GM19240 (cell line): ENCODE measurements around the gene CFAP20.

Experiments used
- DNase-seq: peaks from one replicate; pipeline ENCODE4 v3.0.0; 2011; ENCODE audit warnings: low spot score; ENCODE audit not compliant: insufficient read length

Gene CFAP20

DNA sequence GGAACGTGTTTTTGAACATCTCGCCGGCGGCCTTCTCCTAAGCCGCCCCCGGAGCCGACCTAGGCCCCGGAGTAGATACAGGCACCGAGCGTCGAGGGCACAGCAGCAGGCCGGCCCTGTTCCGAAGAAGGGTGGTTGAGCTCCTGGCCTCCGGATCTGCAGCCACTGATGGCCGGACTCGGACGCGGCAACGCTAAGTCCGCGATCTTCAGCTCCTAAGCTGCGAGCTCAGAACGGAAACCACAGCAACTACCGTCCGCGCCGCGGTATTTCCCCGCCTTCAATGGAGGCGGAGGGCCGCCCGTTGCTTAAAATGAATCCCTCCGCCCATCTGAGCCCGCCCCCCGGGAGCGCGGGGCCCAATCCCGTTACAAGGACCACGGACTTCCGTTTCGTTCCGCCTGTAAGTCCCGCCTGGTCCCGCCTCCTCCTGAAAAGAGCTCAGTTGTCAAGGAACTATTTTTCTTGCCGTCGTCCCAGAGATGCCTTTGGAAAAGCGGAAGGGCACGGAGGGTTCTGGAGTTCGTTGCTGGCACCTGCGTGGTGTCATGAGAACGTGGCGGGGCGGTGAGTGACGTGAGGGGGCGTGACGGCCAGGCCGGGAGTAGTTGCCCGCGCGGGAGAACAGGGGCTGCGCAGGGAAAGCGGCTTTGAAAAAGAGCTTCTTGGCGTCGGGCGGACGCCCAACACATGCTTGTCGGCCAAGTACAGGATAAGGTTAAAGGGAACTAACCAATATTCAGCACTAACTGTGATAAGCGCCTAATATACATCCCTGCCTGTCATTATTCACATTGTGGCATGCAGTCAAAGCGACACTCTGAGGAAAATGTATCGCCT lies at the start of gene CFAP20:
TSS of gene CFAP20 (minus strand) at position 285 of the 840 bp plus-strand sequence. CDS start at position 19, 266 bp downstream.
- peak; percentile 69 for DNase-seq

DNA sequence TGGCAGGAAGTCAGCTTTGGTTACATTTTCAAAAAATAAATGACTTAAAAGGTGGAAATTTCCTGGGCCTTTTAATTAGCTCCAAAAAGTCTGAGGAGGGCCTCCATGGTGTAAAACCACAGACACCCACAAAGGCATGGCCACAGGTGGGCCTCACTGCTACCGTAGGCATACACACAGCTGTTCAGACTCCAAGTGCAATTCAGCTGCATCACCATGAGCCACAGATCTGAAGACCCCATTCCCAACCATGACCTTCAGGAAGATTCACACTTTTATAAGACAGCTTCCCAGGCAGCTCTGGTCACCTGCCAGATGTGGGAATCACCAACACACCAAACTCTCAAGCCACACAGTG lies 48.2 kb upstream of the CFAP20 start:
- DNase-seq = no peak

DNA sequence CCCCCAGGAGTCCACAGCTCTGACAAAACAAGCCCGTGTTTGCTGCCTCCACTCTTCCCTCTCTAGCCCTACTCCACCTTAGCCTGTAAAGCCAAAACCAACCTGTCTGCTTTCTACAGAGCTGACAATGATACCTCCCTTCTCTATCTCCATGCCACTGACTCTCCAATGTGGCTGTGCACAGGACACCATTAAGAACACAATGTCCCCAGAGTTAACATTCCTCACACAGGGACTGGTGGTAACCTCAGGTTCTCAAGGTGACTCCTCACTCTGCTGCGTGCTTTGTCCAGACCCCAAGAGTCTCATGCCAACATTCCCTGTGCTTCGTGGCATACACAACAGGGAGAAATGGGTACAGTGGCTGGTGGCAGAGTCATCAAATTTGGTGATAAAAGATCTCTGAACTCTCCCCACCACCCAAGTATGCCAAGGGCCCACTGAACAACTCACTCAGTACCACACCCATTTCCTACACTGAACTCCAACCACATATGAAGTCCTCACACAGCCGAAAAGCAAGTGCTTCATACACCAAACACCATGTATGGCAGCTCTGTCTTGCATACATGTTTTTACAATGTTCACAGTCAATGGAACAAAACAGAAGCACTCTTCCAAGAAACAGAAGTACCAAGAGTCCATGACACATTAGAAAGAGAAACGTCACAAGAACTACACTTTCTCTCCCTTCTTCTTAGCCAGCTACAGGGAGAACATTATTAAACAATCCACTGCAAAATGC lies 47.6 kb upstream of the CFAP20 start:
- DNase-seq = no peak

DNA sequence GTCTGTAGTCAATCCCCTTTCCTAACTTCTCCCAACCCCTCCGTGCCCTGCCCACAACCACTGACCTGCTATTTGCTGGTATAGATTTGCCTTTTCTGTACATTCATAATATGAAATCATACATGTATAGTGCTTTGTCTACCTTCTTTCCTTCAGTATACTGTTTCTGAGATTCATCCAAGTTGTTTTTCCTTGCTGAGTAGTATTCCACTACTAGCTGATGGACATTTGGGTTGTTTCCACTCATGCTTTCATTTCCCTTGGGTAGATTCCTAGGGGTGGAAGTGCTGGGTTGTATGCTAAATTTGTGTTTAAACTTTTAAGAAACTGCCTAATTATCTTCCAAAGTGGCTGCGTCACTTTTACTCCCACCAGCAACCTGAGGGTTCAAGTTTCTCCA lies 41.0 kb upstream of the CFAP20 start:
- DNase-seq = no peak

DNA sequence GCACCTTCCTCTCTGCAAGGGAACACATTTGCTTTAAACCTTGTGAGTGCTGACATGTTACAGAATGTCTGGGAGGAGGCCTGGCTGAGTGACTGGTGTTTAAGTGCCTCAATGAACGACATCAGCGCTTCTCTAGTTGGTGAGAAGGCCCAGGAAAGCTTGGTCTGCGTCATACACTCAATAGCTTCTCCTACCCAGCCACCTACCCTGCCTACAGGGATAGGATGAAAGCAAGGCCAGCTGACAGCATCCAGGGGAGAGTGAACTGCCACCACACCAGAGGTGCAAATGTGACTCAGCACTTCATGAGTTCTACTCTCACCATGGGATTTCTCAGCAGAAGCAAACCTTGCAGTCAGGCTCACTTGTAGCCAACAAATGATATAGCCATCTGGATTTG lies 31.7 kb upstream of the CFAP20 start:
- DNase-seq = no peak

DNA sequence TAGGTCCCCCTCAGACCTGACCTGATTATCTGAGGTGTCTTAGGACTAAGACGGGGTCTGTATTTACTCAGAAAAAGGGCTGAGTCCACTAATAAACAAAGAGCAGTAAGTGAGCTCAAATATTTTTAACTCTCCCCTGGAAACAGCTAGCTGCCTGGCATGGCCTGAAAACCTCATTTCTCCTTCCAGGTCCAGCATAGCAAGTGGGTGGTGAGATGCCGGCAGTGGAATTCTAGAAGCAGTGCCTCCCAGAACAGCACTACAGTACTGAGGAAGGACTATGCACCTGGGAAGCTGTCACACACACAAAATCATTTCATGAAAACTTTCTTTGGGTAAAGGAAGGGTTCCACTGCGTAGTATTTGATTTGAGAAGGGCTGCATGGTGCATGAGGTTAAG lies 29.5 kb upstream of the CFAP20 start:
- no peak for DNase-seq

DNA sequence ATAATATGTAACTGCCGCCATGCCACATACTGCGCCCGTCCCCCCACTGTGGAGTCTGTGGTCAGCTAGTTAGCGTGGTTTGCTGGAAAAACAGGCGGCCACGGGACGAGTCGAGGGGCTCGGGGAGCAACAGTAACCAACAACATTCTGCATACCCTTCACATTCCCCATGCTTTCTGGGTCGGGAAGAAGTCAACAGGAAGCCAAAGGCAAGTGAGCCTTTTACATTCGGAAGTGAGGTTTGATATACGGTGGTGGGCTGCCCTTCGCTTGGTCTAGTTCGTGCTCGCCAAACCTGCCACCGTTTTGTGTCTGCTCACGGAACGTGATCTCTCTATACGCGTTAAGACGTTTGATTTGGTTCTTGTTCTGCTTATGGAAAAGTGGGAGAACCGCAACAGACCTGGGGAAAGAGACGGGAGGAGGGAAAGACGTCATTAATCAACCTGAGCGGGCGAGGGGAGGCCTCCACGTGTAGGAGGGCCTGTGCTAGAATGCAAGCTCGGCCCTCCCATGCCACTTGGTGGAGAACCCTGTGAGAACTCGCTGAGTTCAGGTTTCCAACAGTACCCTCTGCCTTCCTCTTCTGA lies 28.9 kb upstream of the CFAP20 start:
- DNase-seq = no peak

DNA sequence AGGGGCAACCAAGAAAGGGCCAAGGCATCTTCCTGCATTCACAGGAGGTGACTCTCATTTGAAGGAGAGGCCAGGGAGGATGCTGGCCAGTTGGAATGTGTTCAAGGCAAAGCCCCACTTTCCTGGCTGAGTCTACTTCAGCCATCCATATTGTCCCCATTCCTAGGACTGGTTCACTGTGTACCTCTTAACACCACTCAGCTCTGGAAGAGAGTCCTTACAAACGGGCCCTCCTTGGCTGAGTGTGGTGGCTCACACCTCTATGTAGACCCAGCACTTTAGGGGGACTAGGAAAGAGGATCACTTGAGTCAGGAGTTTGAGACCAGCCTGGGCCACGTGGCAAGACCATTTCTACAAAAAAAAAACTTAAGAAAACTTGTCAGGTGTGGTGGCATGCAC lies 28.1 kb upstream of the CFAP20 start:
- DNase-seq = no peak

DNA sequence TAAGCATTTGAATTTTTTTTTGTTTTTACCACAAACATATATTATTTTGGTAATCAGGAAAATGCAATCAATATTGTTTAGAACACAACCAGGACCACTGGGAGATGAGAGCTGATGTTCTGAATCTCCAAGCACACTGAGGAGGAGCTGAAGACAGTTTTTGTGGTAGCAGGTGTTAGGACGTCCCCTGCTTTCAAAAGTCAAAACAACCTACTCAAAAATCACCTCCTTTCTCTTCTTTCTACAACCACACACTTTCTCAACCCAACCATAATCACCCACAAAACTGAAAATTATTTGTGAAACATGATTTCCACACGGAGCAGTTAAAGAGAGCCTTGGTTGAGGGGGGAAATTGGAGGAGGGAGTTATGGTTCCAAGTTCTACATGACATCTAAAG lies 26.7 kb upstream of the CFAP20 start:
- no peak for DNase-seq

DNA sequence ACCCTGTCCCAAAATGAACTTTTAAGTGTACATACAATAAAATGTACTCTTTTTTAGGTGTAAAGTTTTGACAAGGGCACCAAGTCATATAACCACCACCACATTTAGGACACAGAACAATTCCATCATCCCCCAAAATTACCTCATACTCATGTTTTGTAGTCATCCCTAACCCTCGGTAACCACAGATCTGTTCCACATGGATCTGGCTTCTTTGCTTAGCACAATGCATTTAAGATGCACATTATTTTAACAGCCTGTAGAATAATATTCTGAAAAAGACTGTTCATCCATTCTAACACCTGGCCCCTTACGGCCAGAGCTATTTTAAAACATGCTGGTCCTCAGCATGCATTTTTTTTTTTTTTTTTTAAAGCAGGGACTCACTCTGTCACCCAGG lies 25.2 kb upstream of the CFAP20 start:
- no peak for DNase-seq

DNA sequence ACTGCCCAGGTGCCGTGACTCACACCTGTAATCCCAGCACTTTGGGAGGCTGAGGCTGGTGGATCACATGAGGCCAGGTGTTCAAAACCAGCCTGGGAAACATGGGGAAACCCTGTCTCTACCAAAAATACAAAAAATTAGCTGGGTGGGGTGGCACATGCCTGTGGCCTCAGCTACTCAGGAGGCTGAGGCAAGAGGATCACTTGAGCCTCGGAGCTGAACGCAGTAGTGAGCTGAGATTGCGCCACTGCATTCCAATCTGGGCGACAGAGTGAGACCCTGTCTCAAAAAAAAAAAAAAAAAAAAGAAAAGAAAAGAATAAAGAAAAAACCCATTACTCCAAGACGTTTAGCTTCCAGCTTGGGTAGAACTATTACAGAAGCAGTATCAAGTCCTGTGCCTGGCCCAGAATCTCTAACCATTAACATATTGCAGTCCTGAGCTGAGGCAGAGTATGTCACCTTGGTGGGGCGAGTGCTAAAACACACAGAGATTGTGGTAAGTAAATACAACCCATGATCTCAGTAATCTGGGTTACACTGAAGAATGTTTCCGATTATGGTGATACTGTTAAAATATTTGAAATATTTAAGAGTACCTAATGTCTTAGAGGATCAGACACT lies 23.2 kb upstream of the CFAP20 start:
- DNase-seq = no peak

DNA sequence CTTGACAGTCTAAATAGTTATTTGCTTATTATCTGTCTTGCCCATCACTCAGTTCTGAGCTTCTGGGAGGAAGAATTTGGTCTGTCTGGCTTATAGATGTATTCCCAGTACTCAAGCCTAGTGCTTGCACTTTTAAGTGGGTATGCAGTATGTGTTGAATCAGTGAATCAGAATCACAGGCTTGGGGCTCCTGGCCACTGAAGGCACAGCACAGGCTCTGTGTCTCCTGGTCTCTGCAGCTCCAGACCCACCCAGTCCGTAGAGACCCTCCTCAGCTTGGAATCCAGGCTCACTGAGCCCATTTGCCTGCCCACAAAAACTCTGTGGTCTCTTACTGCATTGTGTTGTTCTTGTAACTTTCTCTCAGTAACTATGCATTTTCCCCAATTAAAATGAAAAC lies 19.3 kb upstream of the CFAP20 start:
- DNase-seq = no peak

DNA sequence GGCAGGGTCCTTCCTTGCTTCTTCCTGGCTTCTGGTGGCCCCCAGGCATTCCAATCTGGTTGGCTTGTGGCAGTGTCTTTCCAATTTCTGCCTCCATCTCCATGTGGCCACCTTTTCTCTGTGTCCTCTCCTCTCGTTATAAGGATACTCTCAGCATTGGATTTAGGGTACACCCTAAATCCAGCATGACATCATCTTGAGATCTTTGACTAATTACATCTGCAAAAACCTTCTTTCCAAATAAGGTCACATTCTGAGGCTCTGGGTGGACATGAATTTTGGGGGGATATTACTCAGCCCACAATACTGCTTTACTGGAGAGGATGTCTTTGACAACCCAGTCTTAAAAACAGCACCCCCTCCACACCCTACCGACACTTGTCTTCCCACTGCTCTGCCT lies 18.9 kb upstream of the CFAP20 start:
- DNase-seq = no peak

DNA sequence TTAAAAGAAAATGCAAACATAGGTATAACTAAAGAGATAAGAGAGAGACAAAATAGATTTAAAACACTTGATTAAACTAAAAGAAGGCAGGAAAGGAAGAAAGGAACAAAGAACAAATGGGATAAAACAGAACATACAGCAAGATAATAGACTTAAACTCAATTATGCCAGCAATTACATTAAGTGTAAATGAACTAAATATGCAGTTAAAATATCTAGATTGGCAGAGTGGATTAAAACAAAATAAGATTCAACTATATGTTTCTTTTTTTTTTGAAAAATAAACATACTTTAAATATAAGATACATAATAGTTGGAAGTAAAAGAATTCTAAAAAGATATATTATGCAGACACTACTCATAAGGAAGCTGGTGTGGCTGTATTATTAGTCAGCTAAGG lies 9.7 kb upstream of the CFAP20 start:
- DNase-seq = no peak

DNA sequence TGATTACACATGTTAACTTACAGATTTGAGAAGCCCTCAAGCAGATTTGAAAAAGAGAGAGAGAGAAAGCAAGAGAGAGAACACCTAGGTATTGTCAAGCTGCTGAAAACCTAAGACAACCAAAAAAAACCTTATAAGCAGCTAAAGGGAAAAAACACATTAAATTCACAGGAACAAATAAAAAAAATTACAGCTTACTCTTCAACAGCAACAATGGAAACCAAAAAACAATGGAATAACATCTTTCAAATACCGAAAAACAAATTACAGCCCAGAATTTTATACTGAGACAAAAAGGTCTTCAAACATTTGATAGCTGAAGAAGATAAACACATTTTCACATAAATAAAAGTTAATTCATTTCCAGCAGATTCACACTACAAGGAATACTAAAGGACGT lies 8.4 kb upstream of the CFAP20 start:
- DNase-seq = no peak

DNA sequence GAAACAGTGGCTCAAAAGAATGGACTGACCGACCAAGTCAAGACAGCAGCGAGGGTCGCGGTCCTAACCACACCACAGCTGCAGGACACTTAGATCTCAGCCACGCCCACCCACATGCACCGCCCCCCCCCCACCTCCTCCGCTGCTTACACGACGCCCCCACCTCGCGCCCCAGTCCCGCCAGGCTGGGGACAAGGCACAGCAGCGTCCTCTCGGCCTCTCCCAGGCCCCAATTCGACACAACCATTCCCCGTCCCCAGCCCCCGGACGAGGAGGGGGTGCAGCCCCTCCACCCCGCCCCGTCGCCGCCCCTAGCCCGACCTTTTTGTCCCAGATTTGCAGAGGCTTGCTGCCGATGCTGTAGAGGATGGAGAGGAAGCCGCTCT lies 477 bp downstream of the CFAP20 start:
- DNase-seq = no peak

DNA sequence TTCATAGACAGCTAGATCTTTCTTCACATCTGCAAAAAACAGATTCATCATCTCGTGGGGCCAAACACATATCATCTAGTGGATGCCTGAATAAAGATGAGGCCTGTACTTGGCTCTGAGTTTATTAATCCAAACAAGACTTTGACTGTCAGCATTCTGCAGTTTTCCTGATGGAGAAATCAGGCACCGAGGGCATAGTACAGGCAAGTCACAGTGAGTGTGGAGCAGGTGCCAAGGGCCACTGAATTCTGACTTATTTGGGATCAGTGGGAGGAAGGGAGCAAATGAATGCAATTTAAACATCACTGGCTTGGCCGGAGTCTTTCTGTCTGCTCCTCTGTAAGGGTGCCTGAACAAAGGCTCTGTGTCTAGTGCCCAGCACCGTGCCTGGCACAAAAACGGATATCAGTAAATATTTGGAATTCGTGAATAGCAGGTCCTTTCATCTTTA lies 975 bp downstream of the CFAP20 start:
- DNase-seq = no peak

DNA sequence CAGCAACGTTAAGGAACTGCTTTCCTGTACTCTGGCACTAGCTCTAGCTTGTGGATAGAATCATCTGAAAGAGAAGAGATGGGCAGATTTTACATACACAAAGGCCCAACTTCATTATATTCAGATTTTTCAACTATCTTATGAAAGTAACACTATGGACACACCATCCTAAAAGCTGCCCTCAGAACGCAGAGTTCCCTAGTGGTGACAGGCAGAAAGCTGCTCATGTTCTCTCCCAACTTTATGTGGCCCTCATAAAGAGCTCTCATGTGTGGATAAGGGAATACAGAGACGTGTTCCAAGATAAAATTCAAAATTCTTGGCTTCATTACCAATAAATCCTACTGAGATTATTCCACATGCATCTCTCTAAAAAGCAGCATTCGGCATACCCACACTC lies 1.5 kb downstream of the CFAP20 start:
- no peak for DNase-seq

DNA sequence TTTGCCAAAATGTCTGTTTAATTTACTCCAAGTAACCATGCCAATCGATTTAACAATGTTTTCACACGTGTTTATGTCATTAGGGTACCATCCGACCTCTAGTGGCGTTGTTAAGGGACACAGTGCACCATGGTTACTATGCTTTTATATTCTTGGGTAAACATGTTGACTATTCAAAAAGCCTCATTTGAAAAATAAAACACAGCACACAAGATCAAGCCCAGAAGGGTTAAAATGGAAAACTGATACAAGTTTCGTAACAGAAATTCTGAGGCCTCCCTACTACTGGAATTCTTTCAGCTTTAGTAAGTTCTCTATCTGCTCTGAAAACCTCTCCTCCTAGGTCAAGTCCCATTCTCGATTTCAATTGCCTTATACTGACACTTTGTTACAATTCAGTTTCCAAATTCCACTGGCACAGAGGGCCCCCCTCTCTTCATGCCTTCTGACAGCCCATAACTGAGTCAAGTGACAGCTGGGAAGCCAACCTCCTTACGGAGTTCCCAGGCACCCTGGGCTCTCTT lies 2.1 kb downstream of the CFAP20 start:
- DNase-seq = no peak

DNA sequence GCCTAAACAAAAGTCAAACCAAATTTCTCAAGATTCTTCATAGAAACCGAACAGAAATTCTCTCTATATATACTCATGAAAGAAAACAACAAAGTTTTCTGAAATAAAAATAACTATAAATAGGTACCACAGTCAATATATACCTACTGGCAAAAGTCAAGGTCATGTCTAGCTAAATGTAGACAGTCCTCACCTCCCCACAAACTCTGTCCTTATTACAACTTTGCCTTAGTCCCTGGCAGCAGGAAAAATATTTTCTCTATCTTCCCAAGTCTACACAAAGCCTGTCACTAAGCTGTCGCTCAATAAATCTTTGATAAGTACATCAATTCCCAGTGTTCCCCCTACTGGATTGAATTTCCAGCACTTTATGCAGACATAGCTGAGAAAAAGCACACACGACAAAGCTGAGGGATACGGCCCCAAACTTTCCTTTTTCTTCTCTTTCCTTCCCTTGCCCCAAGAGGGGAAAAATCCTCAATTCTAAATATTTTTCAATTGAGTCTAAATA lies 2.7 kb downstream of the CFAP20 start:
- DNase-seq = no peak

DNA sequence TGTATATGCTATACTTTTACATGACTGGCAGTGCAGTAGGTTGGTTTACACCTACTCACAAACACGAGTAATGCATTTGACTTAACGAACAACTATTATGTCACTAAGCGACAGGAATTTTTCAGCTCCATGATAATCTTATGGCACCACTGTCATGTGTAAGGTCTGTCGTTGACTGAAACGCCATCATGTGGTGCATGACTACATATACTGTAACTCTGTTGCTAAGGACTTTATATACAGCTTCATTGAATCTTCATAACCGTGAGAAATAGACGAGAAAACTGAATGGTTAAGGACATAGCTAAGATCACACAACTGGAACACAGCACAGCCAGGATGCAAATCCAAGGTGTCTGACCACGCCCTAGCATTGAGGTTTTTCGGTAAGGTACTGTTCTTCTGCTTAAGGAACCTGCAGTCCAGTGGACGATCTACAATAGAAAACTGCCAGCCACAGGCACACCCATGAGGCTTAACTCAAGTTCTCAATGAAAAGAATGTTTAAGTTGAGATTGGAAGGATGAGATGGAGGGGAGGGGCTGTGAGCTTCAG lies 3.3 kb downstream of the CFAP20 start:
- DNase-seq = no peak
